HCT116 (cell line): Measurements from ENCODE around the gene NOS3.

Source experiments
- EZH2 ChIP-seq: fragments of 200-600 bp; sonication (generic); IDR thresholded peaks from 2 replicates; pipeline ENCODE4 v1.6.1; 2017; ENCODE audit warnings: antibody characterized with exemption, mixed run types
- POLR2A ChIP-seq: IDR thresholded peaks from 2 replicates; pipeline ENCODE4 v1.7.0; 2011; ENCODE audit warnings: borderline replicate concordance; ENCODE audit not compliant: insufficient read depth, insufficient read length; ENCODE audit errors: extremely low read depth
- POLR2AphosphoS5 ChIP-seq: IDR thresholded peaks from 2 replicates; pipeline ENCODE4 v1.6.1; 2011; ENCODE audit warnings: mild to moderate bottlenecking, low read depth, low read length, moderate library complexity
- RAD21 ChIP-seq: IDR thresholded peaks from 2 replicates; pipeline ENCODE4 v1.6.1; 2012; ENCODE audit warnings: low read depth, mild to moderate bottlenecking
- TF ChIP-seq, protein P1 (sequence below), 3 experiments: fragments of 200-600 bp in 1 of 3; sonication (generic) in 1 of 3; IDR thresholded peaks in 2 of 3; conservative IDR thresholded peaks in 1 of 3; 2 replicates each; pipeline ENCODE4 v1.5.1; 2012 to 2017; ENCODE audit warnings: low read depth in 2 of 3, low read length in 2 of 3, antibody characterized with exemption in 1 of 3, borderline replicate concordance in 1 of 3, control low read depth in 1 of 3, mild to moderate bottlenecking in 1 of 3, mixed read lengths in 1 of 3, mixed run types in 1 of 3, moderate library complexity in 1 of 3; ENCODE audit not compliant: insufficient read depth in 1 of 3
- TF ChIP-seq, protein P2 (sequence below): IDR thresholded peaks from 2 replicates; pipeline ENCODE4 v1.6.1; 2012

DNA sequence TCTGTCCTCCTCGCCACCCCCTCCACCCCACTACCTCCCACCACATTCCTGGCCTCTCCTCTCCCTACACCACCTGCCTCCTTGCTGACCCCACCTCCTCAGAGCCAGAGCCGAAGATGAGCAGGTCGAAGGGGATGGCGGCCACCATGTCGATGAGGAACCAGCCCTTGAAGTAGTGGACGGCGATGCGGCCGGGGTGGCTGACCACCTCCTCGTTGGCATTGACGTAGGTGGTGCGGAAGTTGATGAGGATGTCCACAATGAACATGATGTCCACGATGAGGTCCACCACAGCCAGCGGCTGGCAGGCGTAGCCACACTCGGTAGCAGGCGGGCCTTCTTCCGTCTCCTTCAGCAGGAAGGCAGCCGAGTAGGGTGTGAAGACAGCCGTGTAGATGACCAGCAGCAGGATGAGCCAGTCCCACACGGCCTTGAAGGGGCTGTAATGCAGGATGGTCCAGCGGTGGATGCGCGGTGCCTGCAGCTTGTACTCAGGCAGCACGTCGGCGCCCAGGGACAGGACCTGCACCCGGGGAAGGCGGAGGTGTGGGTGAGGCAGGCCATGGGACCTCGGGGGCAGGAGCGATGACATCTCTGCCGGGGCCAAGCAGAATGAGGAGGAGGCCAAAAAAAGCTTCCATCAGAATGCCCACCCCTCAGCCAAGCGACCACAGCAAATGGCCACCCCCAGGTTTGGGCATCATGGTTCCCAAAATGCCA lies 38.3 kb upstream of the NOS3 start:
- TF ChIP-seq, protein P1, sequence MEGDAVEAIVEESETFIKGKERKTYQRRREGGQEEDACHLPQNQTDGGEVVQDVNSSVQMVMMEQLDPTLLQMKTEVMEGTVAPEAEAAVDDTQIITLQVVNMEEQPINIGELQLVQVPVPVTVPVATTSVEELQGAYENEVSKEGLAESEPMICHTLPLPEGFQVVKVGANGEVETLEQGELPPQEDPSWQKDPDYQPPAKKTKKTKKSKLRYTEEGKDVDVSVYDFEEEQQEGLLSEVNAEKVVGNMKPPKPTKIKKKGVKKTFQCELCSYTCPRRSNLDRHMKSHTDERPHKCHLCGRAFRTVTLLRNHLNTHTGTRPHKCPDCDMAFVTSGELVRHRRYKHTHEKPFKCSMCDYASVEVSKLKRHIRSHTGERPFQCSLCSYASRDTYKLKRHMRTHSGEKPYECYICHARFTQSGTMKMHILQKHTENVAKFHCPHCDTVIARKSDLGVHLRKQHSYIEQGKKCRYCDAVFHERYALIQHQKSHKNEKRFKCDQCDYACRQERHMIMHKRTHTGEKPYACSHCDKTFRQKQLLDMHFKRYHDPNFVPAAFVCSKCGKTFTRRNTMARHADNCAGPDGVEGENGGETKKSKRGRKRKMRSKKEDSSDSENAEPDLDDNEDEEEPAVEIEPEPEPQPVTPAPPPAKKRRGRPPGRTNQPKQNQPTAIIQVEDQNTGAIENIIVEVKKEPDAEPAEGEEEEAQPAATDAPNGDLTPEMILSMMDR (IDR thresholded peaks at IDR 0.05 in 2 of 3, conservative IDR thresholded peaks at IDR 0.05 in 1 of 3; ENCODE audit: borderline replicate concordance in 1 of 3, insufficient read depth in 1 of 3, low read depth in 2 of 3, low read length in 2 of 3) = no peak
- TF ChIP-seq POLR2A = no peak
- no peak for TF ChIP-seq EZH2
- no peak for TF ChIP-seq POLR2AphosphoS5
- no peak for TF ChIP-seq RAD21
- TF ChIP-seq, protein P2, sequence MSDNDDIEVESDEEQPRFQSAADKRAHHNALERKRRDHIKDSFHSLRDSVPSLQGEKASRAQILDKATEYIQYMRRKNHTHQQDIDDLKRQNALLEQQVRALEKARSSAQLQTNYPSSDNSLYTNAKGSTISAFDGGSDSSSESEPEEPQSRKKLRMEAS = no peak
